Measurements from ENCODE around the gene UGT1A8.

The UGT1A8 gene

DNA sequence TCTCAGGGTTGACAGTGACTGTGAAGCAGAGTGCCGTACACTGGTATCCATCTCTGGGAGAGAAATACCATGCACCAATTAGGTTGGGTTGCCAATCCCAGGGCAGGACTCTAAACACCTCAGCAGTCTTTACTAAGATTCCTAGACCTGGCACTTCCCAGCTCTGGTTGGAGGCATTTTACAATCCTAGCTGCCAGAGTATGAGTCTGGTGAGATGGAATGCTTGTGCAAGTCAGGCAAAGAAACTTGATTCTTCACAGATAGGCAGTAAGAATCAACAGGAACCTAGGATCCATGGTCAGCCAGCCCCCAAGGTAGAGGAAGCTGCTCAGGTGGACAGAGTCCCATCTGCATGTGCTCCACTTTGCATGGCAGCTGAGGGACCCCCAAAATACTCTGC is 89.3 kb downstream of the UGT1A8 start:
- TF ChIP-seq, protein P1, sequence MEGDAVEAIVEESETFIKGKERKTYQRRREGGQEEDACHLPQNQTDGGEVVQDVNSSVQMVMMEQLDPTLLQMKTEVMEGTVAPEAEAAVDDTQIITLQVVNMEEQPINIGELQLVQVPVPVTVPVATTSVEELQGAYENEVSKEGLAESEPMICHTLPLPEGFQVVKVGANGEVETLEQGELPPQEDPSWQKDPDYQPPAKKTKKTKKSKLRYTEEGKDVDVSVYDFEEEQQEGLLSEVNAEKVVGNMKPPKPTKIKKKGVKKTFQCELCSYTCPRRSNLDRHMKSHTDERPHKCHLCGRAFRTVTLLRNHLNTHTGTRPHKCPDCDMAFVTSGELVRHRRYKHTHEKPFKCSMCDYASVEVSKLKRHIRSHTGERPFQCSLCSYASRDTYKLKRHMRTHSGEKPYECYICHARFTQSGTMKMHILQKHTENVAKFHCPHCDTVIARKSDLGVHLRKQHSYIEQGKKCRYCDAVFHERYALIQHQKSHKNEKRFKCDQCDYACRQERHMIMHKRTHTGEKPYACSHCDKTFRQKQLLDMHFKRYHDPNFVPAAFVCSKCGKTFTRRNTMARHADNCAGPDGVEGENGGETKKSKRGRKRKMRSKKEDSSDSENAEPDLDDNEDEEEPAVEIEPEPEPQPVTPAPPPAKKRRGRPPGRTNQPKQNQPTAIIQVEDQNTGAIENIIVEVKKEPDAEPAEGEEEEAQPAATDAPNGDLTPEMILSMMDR (IDR thresholded peaks at IDR 0.05): no peak

DNA sequence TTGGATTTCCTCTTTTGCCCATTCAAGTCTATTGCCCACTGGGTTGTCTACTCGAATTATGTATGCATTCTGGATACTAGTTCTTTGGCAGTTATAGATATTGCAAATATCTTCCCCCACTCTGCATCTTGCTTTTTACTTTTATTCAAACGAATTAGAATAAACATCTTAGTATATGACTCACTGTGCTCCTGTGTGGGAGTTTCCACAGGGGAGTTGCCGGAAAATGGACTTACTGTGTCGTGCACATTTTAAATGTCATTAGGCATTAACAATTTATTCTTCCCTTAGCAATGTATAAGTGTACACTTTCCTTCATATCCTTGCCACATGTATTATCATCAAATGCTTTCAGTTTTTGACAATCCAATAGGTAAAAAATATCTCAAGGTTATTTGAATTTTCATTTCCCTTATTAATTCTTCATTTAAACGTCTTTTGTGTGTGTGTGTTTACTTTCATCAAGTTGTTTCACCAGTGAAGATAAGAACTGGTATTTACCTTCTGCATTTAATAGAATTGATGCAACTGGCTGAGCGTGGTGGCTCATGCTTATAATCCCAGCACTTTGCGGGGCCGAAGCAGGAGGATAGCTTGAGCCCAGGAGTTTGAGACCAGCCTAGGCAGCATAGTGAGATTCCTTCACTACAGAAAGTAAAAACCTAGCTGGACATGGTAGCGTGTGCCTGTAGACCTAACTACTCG is 90.7 kb downstream of the UGT1A8 start:
- TF ChIP-seq, protein P1 (IDR thresholded peaks at IDR 0.05): no peak

DNA sequence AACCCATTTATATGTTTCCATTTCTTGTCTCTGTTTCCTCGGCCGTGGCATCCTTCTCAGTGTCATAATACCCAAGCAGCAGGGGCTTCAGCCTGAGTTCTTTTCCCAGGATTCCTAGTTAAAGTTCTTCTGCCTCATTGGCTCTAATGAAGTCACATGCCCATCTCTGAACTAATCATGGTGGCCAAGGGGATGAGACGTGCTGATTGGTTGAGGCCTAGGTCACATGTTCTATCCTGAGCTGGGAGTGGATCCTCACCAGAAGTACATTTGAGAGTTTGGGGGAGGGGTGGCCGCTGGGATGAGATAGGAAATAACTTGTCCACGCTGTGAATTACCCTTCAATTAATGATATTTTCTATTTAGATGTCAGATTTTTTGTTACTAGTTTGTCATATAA is 91.5 kb downstream of the UGT1A8 start:
- TF ChIP-seq, protein P1 (IDR thresholded peaks at IDR 0.05): no peak

DNA sequence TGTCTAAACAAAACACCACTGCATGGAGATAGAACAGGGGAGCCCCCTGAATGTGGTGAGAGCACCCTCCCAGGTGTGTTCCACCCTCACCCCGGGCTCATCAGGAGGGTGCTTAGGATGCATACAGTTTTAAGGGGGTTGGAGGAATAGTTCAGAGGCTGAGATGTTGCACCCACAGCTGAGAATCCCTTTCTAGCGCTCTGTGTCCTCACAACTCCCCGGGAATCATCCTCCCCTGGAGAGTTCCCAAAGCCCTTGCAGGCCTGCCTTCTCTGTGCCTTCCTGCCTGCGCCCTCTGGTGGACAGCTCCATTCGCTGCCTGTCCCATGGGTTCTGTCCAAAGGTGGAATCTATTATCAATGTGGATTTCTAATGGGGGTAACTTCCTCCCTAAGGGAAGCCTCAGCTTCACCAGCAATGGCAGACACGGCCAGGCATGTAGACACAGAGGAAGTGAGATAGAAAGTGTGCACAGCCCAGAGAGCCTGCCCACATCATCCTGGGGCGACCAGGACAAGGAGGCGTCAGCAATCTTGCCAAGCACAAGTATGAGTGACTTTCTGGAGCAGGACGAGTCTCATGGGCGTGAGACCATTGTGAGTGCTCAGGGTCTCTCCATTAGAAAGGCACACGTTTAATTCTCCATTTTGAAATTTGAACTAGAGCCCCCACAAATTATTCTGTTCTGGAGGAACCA is 94.0 kb downstream of the UGT1A8 start:
- TF ChIP-seq, protein P1 (IDR thresholded peaks at IDR 0.05): peak; percentile 90

DNA sequence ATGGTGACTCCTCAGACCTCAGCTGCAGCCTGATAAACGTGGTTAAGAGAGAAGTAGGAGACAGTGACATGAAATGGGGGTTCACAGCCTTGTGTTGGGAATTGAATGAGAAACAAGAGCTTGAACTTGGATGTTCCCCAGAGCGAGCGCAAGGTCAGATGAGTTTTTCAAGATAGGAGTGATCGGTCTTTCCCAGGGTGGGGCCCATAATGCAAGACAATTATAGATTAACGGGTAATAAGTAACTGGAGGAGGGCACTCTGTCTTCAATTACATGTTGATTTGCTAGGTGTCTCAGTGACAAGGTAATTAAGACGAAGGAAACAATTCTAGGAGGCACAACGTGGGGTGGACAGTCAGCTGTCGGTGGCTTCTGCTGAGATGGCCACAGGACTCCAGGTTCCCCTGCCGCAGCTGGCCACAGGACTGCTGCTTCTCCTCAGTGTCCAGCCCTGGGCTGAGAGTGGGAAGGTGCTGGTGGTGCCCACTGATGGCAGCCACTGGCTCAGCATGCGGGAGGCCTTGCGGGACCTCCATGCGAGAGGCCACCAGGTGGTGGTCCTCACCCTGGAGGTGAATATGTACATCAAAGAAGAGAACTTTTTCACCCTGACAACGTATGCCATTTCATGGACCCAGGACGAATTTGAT is 95.3 kb downstream of the UGT1A8 start, which contains the start of gene UGT1A5:
TSS of gene UGT1A5 (plus strand) at position 297 of the 651 bp plus-strand sequence. CDS start at position 382, 85 bp downstream.
- TF ChIP-seq, protein P1 (IDR thresholded peaks at IDR 0.05): no peak

DNA sequence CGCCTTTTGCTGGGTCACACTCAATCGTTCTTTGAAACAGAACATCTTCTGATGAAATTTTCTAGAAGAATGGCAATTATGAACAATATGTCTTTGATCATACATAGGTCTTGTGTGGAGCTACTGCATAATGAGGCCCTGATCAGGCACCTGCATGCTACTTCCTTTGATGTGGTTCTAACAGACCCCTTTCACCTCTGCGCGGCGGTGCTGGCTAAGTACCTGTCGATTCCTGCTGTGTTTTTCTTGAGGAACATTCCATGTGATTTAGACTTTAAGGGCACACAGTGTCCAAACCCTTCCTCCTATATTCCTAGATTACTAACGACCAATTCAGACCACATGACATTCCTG is 95.8 kb downstream of the UGT1A8 start:
- TF ChIP-seq, protein P1 (IDR thresholded peaks at IDR 0.05): no peak

DNA sequence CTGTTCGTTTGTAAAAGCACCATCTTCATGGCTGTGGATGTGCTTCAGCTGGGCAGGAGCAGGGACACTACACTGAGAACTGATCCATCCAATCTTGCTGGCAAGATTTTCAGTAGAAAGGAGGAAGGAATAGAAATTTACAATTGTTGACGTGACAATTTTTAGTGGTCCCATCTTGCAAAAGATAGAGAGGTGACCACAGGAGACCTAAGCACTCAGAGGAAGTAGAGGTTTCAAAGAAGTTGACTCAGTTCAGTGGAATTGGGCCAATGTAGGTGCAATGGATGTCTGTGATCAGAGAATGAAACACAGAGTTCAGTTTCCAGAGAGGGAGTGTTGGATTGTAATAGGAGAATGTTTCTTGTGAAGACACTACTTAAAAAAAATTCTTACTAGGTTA is 96.7 kb downstream of the UGT1A8 start:
- TF ChIP-seq, protein P1 (IDR thresholded peaks at IDR 0.05): no peak
